GM12872 (cell line): ENCODE measurements around the gene WWC1.

ENCODE experiments used
- TF ChIP-seq, protein P1 (sequence below): IDR thresholded peaks from 3 replicates; pipeline ENCODE4 v1.5.1; 2011; ENCODE audit warnings: low read depth, mild to moderate bottlenecking, low read length, moderate library complexity; ENCODE audit not compliant: insufficient read depth

WWC1 gene

DNA sequence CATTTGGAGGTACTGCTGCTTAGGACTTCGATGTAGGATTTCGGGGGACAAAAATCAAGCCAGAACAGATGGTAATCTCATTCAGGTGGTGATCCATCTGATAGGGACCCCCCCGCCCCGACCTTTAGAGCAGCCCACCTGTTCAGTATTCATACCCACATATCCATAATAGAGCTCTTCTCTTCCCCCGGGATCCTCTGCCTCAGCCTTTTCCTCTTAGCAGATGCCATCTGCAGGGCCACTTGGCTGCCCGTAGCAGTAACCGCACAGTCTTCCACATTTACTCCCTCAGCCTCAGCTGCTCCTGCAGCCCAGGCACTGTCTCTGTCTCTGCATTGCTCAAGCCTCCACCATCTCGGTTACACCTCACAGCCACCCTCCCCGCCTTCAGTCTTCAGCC is 129.0 kb downstream of the WWC1 start:
- TF ChIP-seq, protein P1, sequence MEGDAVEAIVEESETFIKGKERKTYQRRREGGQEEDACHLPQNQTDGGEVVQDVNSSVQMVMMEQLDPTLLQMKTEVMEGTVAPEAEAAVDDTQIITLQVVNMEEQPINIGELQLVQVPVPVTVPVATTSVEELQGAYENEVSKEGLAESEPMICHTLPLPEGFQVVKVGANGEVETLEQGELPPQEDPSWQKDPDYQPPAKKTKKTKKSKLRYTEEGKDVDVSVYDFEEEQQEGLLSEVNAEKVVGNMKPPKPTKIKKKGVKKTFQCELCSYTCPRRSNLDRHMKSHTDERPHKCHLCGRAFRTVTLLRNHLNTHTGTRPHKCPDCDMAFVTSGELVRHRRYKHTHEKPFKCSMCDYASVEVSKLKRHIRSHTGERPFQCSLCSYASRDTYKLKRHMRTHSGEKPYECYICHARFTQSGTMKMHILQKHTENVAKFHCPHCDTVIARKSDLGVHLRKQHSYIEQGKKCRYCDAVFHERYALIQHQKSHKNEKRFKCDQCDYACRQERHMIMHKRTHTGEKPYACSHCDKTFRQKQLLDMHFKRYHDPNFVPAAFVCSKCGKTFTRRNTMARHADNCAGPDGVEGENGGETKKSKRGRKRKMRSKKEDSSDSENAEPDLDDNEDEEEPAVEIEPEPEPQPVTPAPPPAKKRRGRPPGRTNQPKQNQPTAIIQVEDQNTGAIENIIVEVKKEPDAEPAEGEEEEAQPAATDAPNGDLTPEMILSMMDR = no peak

DNA sequence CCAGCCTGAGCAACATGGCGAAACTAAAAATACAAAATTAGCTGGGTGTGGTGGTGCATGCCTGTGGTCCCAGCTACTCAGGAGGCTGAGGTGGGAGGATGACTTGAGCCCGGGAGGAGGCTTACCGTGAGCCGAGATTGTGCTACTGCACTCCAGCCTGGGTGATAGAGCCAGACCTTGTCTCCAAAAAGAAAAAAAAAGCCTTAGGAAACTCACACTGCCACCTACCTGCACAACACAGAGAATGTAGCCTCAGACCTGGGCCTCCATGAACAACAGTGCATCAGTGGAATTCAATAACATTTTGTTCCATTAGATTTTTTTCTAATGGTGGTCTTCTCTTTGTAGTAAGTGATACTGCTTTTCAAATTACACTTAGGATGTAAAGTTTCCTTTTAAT is 131.0 kb downstream of the WWC1 start:
- TF ChIP-seq, protein P1 = no peak

DNA sequence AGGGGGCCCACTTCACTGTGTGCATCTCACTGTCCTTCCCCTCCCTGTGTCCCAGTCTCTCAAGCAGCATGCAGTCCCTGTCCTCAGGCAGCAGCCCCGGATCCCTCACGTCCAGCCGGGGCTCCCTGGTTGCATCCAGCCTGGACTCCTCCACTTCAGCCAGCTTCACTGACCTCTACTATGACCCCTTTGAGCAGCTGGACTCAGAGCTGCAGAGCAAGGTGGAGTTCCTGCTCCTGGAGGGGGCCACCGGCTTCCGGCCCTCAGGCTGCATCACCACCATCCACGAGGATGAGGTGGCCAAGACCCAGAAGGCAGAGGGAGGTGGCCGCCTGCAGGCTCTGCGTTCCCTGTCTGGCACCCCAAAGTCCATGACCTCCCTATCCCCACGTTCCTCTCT is 132.0 kb downstream of the WWC1 start:
- TF ChIP-seq, protein P1 = no peak

DNA sequence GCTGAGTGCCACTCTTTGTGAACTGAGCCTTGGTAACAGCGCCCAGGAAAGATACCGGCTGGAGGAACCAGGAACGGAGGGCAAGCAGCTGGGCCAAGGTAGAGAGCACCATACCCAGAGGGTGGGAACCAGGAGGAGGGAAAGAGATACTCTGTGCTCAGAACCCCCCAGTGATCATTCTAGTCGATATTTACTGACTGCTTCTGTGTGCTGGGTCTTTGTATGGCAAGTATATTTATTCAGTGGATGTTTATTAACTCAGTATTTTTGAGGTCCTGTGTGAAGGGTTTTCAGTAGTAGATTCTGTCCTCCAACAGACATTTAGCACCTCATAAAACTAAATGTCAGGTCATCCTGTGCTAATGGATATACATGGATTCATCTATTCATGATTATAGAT is 132.5 kb downstream of the WWC1 start:
- TF ChIP-seq, protein P1 = no peak

DNA sequence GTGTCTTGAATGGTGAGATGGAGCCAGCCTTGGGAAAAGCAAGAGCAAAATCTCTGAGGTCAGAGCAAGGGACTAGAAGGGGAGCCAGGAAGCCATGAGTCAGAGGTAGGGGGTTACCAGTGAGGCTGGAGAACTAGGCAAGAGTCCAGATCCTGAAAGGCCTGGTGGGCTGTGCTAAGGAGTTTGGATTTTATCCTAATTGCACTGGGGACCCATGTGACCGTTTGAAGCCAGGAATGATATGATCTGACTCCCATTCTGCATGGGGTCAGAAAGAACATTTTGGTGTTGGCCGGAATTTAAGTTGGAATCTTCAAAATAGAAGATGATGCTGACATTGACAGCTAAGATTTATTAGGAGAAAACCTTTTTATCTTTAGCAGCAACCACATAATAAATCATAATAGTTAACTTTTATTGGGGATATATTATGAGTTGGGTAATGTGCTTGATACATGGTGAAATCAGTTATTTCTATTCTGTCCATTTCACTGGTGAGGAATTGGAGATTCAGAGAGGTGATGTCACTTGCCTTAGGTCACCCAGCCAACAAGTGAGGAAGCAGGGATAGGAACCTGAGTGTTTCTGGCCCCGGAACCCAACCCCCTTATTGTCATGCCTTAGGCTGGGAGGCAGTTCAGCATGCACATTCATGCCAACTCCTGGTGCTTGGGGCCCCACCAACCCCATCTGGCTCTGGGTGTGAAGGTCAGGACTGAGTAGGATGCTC is 133.3 kb downstream of the WWC1 start:
- TF ChIP-seq, protein P1 = no peak

DNA sequence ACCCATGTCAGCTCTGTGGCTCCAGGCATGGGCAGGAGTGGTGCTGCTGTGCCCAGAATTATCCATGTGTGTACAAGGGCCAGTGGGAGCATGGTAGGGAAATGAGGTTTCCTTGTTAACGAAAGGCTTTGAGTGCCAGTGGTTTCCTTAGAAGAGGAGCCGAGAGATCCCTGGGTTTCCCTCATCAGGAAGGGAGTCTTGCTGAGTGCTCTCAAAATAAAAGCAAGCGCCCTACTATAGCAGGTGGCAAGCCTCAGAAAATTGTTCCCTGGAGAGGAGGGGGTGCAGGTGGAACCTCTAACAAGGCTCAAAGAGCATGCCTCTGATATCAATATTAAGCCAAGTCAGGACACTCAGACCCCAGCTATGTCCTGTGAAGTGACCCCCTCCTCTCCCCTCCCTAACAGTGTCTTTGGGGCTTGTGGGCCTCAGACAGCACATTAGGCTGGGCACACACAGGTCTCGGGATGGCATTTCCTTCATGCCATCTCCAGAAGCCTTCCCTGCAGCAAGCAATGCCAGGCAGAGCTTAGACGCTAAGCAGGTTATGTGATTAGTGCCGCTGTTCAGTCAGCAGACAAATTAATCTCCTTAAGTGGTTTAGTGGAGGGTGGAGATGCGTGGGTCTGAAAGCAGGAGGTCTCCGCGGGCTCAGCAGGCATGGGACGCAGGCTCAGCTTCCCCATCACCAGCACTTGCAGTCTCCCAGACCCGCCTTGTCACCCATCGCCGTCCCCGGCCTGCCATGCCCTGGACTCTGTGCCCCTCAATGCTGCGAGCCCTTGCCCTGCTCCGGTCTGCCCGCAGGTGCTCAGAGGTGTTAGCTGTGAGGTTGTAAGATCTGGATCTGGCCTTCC is 134.8 kb downstream of the WWC1 start:
- TF ChIP-seq, protein P1 = no peak

DNA sequence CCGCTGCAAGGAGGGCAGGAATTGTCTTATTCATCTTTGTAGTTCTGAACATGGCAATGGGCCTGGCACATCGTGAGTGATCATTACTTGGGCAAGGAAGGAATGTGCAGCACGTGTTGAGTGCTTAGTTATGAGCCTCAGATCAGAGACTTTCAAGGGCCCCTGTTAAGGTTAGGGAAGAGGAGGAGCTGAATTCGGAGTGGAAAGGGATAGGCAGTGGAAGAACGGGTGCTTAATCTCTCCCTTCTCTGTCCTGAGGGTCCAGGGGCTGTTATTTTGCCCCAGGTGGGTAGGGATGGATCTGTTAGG is 135.4 kb downstream of the WWC1 start:
- TF ChIP-seq, protein P1 = no peak
